ENCODE results near the gene PRAME.
"Not testable (repeated sequence)": the region's sequence is repeated elsewhere in the genome, so short reads cannot be mapped to it uniquely, and the experiment has no call there.

The PRAME gene, protein sequence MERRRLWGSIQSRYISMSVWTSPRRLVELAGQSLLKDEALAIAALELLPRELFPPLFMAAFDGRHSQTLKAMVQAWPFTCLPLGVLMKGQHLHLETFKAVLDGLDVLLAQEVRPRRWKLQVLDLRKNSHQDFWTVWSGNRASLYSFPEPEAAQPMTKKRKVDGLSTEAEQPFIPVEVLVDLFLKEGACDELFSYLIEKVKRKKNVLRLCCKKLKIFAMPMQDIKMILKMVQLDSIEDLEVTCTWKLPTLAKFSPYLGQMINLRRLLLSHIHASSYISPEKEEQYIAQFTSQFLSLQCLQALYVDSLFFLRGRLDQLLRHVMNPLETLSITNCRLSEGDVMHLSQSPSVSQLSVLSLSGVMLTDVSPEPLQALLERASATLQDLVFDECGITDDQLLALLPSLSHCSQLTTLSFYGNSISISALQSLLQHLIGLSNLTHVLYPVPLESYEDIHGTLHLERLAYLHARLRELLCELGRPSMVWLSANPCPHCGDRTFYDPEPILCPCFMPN

DNA sequence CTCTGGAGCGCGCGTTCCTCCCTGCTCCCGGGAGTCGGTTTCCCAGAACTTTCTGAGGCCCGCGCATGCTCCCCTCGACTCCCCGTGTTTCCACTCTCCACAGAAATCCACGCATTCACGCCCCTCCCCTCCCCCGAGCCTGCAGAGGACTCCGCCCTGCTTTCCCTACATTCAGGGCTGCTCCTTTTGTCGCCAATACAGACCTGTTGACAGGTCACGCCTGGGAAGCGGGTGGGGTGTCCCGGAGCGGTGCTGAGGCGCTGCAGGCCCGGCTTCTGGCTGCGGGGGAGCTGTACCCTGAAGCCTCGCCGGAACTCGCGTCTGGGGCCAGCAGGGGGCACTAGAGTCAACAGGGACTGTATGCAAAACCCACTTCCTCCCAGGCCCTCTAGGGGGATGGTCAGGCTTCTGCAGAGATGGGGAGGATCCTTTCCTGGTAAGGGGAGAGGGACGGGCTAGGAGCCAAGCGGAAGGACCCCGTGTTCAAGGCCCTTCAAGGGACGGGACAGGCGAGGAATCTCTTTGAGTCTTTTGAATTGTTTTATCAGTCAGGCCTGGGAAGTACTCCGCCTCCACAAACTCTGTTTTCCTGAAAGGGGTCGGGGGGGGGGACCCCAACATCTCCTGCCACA is at the start of gene PRAME:
Gene PRAME, minus strand, starts transcription at position 294 of the 632 bp plus-strand sequence. CDS start 2,433 bp downstream, outside the sequence.
- peak; percentile 66 for DNase-seq

DNA sequence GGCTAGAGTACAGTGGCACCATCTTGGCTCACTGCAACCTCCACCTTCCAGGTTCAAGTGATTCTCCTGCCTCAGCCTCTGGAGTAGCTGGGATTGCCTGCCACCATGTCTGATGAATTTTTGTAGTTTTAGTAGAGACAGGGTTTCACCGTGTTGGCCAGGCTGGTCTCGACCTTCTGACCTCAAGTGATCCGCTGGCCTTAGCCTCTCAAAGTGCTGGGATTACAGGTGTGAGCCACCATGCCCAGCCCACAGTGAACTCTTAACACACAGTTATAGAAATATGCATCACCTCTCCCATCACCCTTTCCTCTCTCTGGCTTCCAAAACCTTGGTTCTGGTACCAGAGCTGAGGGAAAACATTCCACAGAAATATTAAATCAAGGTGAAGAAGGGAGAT is 49.0 kb upstream of the PRAME start:
- not testable (repeated sequence) for DNase-seq

DNA sequence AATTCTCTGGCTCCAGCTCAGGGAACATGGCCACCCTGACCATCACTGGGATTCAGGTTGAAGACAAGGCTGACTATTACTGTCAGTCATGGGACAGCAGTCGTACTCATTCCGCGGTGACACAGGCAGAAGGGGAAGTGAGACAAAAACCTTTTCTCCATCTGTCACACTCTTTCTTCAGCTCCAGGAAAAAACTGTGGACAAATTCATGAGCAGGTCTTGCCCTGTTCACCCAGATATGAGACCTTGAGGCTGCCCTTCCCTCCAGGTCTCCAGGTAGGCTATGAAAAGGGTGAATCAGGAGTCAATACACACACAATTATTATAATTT is 46.0 kb upstream of the PRAME start:
- DNase-seq: no peak

DNA sequence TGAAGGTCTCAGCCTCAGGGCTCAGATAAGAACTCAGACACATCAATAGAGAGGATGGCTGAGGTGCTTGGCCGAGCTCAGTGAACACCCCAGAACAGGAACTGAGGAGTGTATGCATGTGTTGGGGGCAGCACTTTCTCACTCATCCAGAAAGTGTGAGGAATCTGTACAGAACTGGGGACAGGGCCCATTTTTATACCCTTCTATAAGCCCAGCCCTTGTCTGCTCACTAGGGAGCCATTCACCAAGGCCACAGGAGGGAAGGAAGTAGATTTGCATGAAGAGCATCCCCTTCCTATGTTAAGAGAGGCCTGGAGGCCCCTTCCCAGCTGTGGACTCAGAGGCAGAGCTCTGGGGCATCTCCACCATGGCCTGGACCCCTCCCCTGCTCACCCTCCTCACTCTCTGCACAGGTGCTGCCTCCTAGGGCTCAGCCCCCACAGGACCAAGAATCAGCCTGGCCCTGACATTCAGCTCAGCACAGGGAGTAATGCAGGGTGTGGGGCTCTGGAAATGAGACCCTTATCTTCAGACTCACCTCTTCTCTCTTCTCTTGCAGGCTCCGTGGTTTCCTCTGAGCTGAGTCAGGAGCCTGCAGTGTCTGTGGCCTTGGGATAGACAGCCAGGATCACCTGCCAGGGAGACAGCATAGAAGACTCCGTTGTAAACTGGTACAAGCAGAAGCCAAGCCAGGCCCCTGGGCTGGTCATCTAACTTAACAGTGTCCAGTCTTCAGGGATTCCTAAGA is 45.4 kb upstream of the PRAME start:
- no peak for DNase-seq

DNA sequence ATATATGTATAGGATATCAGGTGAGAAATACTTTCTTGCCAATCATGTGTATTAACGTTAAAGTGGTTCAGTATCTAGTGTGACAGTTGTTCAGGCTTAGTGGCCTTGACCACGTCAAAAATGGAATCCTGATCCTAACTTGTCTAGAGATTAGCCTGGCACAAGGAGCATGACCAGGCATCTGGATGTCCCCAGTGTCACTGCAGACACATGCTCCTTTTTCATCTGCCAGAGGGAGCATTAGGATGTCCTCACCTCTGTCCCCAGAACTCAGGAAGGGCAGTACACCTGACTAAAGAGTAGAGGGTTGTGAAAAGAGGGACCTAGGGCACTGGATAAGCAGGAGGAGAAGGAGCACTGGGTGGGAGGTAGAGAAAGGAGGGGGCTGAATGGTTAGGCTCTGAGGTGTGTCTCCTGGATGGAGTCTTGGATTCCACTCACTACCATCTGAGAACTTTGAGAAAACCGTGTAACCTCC is 44.4 kb upstream of the PRAME start:
- no peak for DNase-seq

DNA sequence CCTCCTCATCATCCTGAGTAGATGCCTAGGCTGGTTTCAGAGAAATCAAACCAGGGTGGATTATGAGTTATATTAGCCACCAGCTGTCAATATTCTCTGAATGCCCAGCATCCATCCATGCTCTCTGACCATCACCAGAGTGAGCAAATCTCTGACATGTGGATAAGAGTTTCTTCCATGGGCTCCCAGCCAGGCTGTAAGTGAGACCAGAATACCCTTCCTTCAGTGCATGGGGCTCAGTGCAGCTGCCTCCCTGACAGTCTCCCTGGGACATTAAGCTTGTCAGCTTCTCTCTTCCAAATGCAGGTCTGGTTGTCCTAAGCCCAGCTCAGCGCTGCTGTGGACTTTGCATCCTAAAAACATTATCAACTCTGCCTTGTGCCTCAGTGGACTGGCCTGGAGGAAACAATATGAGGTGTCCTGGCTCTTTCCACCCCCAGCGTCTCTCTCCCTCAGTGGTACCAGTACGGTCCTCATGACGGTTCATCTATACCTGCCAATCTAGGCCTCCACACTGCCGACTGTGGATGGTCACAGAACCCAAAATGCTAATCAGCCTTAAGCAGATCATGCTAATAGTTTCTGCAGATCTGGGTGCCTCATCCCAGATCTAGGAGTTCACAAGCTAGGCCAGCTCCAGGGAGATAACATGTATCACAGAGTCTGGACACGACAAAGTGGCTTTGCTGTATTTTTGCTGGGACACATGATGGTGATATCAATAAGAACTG is 41.6 kb upstream of the PRAME start:
- DNase-seq: no peak

DNA sequence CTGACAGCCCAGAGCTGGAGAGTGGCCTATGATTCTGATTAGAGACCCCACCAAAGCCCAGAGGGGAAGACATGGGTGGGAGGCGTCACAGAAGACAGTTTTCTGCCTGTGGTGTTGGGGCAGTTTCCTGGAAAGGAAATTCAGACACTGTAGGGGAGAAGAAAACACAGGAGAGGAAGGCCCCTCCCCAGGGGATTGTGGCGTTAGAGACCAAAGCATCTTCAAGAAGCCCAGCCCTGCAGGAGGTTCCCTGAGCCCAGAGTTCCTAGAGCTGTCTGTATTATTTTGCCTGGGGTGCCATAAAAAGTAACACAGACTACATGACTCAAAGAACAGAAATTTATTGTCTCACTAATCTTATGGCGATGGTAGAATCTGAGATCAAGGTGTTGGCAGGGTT is 40.2 kb upstream of the PRAME start:
- DNase-seq: no peak

DNA sequence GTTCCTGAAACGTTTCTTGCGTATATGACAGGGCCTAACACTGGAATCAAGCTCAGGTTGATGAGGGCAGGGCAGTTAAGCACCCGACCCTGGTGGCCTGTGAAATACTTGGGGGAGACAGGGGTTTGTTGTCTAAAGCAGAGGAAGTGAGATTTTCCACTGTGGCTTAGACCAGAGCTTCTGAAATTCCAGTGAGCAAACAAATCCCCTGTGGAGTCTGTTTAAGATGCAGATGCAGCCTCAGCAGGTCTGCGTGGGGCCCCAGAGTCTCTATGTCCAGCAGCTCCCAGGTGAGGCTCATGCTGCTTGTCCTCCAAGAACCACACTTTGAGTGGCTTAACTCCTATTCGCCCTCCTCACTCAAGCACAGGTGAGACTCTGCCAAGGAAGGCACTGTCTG is 39.1 kb upstream of the PRAME start:
- DNase-seq: no peak

DNA sequence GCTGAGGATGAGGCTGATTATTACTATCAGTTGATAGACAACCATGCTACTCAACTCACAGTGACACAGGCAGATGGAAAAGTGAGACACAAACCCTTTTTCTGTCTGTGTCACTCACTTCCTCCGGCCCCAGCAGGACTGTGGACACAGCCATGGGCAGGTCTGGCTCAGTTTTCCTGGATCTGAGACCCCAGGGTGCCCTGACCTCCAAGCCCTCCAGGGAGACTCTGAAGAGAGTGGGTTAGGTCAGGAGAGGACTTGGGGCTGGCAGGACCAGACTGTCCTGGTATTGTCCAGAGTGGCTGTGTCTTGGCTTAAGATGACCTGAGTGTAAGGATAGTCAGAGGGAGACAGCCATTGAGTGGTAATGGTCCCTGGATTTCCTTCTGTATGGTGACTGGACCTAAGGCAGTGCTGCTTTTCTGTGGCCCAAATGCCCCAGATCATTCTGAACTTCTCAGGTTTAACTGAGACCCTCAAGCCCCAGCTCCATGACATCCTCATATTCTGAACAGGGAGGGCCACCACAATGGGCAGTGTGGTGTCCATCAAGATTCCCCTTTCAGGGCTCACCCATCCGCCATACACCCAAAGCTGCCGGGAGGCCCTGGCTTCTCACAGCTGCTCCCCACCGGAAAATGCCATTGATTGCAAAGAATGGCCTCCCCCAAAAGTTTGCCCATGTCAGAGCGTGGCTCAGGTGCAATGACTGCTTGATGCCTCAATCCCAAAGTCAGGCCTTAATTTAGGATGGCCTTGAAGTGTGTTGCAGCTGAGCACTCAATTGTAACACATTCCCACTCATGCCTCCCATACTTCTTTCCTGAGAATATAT is 36.2 kb upstream of the PRAME start:
- no peak for DNase-seq

DNA sequence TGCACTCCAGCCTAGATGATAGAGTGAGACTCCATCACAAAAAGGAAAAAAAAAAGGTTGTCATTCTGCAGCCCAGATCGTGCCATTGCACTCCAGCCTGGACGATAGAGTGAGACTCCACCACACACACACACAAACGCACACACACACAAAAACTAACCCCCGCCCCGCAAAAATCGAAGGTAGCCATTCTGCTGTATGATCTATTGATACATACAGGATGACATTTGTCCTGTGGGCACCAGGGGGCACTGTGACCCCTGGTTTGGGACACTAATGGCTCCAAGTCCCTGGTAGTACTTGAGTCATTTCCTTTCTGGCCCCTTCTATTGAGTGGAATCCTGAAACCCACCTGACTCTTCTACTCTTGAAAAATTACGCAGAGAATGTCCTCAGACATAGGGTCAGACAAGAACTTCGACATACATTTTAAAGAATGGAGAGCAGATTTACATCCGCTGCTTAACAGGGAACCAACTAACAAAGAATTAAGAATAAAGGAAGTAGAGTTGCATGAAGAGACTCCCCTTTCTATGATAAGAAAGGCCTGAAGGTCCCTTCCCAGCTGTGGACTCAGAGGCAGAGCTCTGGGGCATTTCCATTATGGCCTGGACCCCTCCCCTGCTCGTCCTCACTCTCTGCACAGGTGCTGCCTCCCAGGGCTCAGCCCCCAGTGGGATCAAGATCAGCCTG is 35.0 kb upstream of the PRAME start:
- DNase-seq: peak; percentile 50

DNA sequence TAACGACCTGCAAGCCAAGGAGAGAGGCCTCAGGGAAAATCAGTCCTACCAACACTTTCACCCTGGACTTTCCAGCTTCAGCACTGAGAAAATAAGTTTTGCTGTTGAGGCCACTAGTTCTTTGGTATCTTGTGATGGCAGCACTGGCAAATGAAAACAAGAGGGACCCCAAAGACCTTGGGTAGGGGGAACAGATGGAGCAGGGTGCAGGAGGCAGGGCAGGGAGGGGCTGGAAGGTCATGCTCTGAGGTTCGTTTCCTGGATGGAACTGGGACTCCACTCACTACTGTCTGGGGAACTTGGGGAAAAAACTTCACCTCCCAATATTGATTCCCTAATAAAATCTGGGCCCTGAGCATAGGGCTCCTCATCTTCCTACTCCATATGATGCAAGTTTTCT is 34.2 kb upstream of the PRAME start:
- no peak for DNase-seq

DNA sequence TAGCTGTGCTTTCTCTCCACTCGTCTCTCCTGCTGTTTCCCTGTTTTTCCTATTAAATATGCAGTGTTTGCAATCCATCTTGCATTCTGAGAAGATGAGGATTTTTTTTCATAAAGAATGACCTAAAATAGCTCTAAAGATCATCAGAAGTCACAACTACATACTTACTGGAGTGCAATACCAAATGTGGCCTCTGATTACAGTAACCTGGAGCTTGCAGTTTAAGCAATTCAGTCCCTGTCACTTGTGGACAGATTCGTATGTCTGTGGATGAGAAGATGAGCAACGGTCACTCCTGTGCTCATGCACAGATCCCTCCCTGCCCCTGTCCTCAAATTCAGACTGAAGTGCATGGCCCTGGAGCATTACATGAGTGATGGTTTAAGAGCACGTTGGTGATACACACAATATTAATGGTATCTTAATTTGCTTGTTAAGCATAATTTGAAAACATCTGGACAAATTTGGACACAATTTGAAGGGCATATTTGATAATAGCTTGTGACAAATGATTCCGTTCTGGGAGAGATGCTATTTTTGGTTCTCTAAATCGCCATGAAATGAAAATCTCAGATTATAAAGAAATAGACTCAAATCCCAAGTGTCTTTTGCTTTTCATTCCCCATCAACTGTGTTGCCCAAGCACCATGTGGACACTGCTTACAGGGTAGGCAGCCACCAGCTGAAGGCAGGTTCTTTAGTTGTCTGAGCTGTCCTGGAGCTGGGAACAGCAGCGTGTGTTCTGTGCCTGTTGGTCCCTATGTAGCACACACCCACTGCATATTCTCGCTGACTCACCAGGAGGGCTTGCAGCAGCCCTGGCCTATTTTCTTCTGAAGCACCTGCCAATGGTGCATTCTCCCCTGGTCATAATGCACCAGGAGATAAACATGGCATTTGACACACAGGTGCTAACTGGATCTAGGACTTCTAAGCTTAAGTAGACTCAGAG is 32.6 kb upstream of the PRAME start:
- no peak for DNase-seq

DNA sequence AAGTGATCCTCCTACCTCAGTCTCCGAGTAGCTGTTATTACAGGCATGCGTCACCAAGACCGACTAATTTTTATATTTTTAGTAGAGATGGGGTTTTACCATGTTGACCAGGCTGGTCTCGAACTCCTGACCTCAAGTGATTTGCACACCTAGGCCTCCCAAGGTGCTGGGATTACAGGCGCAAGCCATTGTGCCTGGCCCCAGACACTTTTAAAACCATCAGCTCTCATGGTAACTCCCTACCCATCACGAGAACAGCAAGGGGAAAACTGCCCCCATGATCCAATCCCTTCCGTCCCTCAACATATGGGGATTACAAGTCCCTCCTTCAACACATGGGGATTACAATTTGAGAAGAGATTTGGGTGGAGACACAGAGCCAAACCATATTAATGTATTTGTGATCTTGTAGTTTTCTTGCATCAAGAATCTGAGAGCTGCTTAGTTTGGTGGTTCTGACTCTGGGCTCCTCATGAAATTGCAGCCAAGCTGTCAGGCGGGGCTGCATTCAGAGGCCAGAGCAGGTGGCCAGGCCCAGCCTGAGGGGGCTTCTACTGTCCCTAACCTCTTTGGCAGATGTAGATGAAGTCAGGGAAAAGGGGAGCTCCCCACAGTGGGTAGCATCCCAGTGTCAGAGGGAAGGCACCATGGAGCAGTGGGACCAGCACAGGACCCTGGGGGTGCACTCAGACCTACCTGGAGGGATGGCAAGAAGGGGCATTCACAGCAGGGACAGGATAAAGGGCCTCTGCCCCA is 31.2 kb upstream of the PRAME start:
- no peak for DNase-seq

DNA sequence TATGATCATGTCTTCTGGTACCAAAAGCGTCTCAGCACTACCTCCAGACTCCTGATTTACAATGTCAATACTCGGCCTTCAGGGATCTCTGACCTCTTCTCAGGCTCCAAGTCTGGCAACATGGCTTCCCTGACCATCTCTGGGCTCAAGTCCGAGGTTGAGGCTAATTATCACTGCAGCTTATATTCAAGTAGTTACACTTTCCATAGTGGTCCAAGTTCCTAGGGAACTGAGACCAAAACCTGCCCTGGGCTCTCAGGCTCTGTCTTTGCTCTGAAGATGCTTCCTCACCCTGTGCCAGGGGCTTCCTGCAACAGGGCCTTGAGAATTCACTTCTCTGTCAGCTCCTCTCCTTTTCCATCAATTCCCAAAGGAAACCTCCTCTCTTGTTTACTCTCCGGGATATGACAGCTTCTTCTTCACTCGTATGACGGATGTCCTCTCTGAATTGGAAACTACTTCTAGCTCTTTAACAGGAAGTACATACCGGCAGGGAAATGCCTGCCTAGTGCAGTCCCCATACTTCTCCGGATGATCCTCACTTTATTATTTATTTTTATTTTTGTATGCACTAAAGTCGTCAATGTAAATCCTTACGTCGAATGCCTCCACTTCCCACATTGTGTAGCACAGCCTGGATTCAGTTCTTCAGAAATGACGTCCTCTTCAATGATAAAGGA is 29.6 kb upstream of the PRAME start:
- DNase-seq: no peak

DNA sequence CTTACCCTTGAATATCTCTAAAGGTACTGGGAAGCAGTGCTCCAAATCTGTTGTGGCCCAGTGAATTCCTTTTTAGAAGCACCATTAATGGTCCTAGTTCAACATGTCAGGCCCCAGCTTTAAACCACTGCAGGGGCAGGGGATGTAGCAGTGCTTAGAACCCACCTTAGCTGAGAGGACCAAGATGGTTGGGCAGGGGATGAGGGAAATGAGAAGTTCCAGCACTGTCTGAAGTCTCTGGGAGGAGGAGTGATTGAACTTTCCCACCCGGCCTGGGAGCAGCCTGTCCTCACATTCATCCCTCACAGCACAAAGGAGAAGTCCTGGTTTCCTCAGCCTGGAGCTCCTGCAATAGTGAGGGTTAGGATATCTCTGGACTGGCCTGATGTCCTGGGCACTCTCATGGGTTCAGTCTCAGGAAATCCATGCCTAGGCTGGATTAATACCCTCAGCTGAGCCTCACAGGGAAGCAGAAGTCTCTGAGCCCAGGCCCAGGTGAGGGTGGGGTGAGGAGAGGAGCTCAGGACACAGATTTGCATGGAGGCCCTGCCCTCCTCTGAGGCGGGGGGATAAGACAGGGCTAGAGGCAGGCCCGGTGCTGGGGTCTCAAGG is 28.6 kb upstream of the PRAME start:
- no peak for DNase-seq

DNA sequence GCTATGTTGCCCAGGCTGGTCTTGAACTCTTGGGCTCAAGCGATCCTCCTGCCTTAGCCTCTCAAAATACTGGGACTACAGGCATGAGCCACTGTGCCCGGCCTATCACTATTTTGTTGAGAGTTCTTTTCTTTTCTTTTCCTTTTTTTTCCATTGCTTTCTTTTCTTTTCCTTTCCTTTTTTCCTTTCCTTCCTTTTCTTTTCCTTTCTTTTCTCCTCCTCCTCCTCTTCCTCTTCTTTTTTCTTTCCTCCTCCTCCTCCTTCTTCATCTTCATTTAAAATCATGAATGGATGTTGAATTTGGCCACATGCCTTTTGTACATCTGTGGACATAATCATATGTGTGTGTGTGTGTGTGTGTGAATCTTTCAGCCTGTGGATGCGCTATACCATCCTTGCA is 25.7 kb upstream of the PRAME start:
- DNase-seq: no peak

DNA sequence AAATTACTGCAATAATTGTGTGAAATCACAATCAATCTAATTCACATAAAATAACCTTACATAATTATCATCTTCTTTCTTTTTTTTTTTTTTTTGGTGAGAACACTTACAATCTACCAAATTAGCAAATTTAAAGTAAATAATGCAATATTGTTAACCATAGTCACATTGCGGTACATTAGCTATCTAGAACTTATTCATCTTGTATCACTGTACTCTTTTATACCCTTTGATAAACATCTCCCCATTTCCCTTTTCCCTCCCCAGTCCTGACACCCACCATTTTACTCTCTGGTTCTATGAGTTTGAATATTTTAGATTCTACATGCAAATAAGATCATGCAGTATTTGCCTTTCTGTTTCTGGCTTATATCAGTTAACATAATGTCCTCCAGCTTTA is 24.0 kb upstream of the PRAME start:
- no peak for DNase-seq

DNA sequence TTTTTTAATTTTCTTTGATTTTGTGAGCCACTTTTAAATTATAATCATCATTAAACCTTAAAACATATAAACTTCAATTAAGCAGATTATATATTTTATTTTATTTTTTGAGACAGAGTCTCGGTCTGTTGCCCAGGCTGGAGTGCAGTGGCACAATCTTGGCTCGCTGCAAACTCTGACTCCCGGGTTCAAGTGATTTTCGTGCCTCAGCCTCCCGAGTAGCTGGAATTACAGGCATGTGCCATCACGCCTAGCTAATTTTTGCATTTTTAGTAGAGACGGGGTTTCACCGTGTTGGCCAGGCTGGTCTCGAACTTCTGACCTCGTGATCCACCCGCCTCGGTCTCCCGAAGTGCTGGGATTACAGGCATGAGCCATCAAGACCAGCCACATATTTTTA is 22.5 kb upstream of the PRAME start:
- not testable (repeated sequence) for DNase-seq
